SK-N-SH (cell line): ENCODE measurements around the gene ZNF91. TPM values are rescaled to one million over a fixed set of nuclear protein-coding genes. Genes with fewer than 3 reads are reported as not detected.
"Not testable (repeated sequence)": the region's sequence is repeated elsewhere in the genome, so short reads cannot be mapped to it uniquely, and the experiment has no call there.

ENCODE experiments used
- CTCF ChIA-PET: fragments of 300-600, 350-600 bp; formaldehyde crosslinking; extraction: SDS; loops from one replicate; lab custom pipeline; 2021; lab: Yijun Ruan, JAX
- POLR2A ChIA-PET: fragments of 350-600 bp; sonication (Branson Sonifier 250); formaldehyde crosslinking; extraction: SDS; loops from one replicate; lab custom pipeline; 2020; ENCODE audit warnings: antibody characterized with exemption, inconsistent platforms; lab: Yijun Ruan, JAX
- DNase-seq: peaks from one replicate; pipeline ENCODE4 v3.0.0; 2012
- H2AFZ ChIP-seq: fragments of 200-600 bp; sonication (generic); 2 replicates; pipeline ENCODE4 v1.8.1; 2016; ENCODE audit warnings: antibody characterized with exemption, mild to moderate bottlenecking, low read depth
- H3F3A ChIP-seq: fragments of 200-600 bp; sonication (generic); replicated peaks from 2 replicates; pipeline ENCODE3; 2016; ENCODE audit warnings: antibody characterized with exemption, mild to moderate bottlenecking; ENCODE audit not compliant: insufficient read depth
- H3K27ac ChIP-seq, 2 experiments: fragments of 200-500 bp in 1 of 2; fragments of 200-600 bp in 1 of 2; sonication (Bioruptor generic) in 1 of 2; sonication (generic), shearing (Covaris generic) in 1 of 2; 2 replicates each; pipeline versions ENCODE4 v1.5.1 to v1.6.1; 2014 to 2016; ENCODE audit warnings: low read depth in 2 of 2, inconsistent platforms in 1 of 2, low read length in 1 of 2, mild to moderate bottlenecking in 1 of 2, mixed read lengths in 1 of 2
- H3K27me3 ChIP-seq: fragments of 200-600 bp; sonication (generic), shearing (Covaris generic); 2 replicates; pipeline ENCODE4 v1.6.1; 2016; ENCODE audit warnings: mixed run types; ENCODE audit not compliant: insufficient read depth
- H3K36me3 ChIP-seq, 2 experiments: fragments of 200-500 bp in 1 of 2; fragments of 200-600 bp in 1 of 2; sonication (Bioruptor generic) in 1 of 2; sonication (generic) in 1 of 2; replicated peaks in 1 of 2; 2 replicates each; pipeline versions ENCODE3 to v1.5.1; 2014 to 2016; ENCODE audit warnings: low read length in 1 of 2, mild to moderate bottlenecking in 1 of 2; ENCODE audit not compliant: insufficient read depth in 2 of 2, control insufficient read depth in 1 of 2
- H3K4me1 ChIP-seq, 2 experiments: fragments of 200-500 bp in 1 of 2; fragments of 200-600 bp in 1 of 2; sonication (Bioruptor generic) in 1 of 2; sonication (generic), shearing (Covaris generic) in 1 of 2; 2 replicates each; pipeline versions ENCODE4 v1.5.1 to v1.6.1; 2014 to 2016; ENCODE audit warnings: low read depth in 1 of 2, low read length in 1 of 2, mixed run types in 1 of 2; ENCODE audit not compliant: insufficient read depth in 2 of 2, control insufficient read depth in 1 of 2
- H3K4me2 ChIP-seq: fragments of 200-600 bp; sonication (generic), shearing (Covaris generic); 2 replicates; pipeline ENCODE4 v1.6.1; 2017; ENCODE audit warnings: mixed run types
- H3K4me3 ChIP-seq, 2 experiments: fragments of 200-500 bp in 1 of 2; fragments of 200-600 bp in 1 of 2; sonication (Bioruptor generic) in 1 of 2; sonication (generic), shearing (Covaris generic) in 1 of 2; 2 replicates each; pipeline versions ENCODE4 v1.5.1 to v1.8.1; 2014 to 2016; ENCODE audit warnings: low read depth in 2 of 2, inconsistent platforms in 1 of 2, low read length in 1 of 2, mild to moderate bottlenecking in 1 of 2, mixed read lengths in 1 of 2, moderate library complexity in 1 of 2
- H3K79me2 ChIP-seq: fragments of 200-600 bp; sonication (generic); 2 replicates; pipeline ENCODE4 v1.8.1; 2017; ENCODE audit warnings: mild to moderate bottlenecking; ENCODE audit not compliant: insufficient read depth
- H3K9ac ChIP-seq: fragments of 200-600 bp; sonication (generic); 2 replicates; pipeline ENCODE4 v1.6.1; 2017; ENCODE audit warnings: mixed run types
- H3K9me2 ChIP-seq: fragments of 200-600 bp; sonication (generic); 2 replicates; pipeline ENCODE4 v1.6.1; 2017; ENCODE audit warnings: mixed run types
- H3K9me3 ChIP-seq: fragments of 200-600 bp; sonication (generic); 2 replicates; pipeline ENCODE4 v1.6.1; 2017; ENCODE audit warnings: mixed run types, mild to moderate bottlenecking, moderate library complexity
- H4K20me1 ChIP-seq: fragments of 200-600 bp; sonication (generic); 2 replicates; pipeline ENCODE4 v1.6.1; 2017; ENCODE audit warnings: mild to moderate bottlenecking, mixed run types; ENCODE audit not compliant: insufficient read depth
- EP300 ChIP-seq, 2 experiments: IDR thresholded peaks; 2 replicates each; pipeline versions ENCODE4 v1.4.0 to v1.6.1; 2012; ENCODE audit warnings: borderline replicate concordance in 1 of 2, low read depth in 1 of 2, low read length in 1 of 2
- FOSL2 ChIP-seq: IDR thresholded peaks from 2 replicates; pipeline ENCODE4 v1.4.0; 2012; ENCODE audit warnings: low read depth, mild to moderate bottlenecking, moderate library complexity, borderline replicate concordance
- NFIC ChIP-seq: IDR thresholded peaks from 2 replicates; pipeline ENCODE4 v1.4.0; 2012; ENCODE audit warnings: borderline replicate concordance
- RAD21 ChIP-seq: IDR thresholded peaks from 2 replicates; pipeline ENCODE4 v1.6.1; 2012; ENCODE audit warnings: mild to moderate bottlenecking, low read length
- RCOR1 ChIP-seq: fragments of 150-350 bp; IDR thresholded peaks from 2 replicates; pipeline ENCODE4 v1.6.1; 2017; ENCODE audit warnings: antibody characterized with exemption, low read length
- RFX5 ChIP-seq: IDR thresholded peaks from 2 replicates; pipeline ENCODE4 v1.6.1; 2012; ENCODE audit warnings: mild to moderate bottlenecking, improper control_type of control experiment, low read length
- SMC3 ChIP-seq: IDR thresholded peaks from 2 replicates; pipeline ENCODE4 v1.6.1; 2012; ENCODE audit warnings: low read depth, low read length, improper control_type of control experiment
- TAF1 ChIP-seq: IDR thresholded peaks from 2 replicates; pipeline ENCODE4 v1.6.1; 2012; ENCODE audit warnings: low read depth, mild to moderate bottlenecking, low read length, moderate library complexity, borderline replicate concordance
- TCF12 ChIP-seq: IDR thresholded peaks from 2 replicates; pipeline ENCODE4 v1.4.0; 2012
- WGBS: methylation state at CpG from one replicate; pipeline ENCODE4 v1.1.6; 2017; ENCODE audit warnings: low lambda C conversion rate; 5-methylcytosine and 5-hydroxymethylcytosine counted together
- polyA plus RNA-seq, 3 experiments: library from polyadenylated mRNA; depleted of rRNA; stranded (reverse); fragments of >200 nt; gene quantifications; 2 replicates each; pipeline ENCODE4 v1.2.3, GENCODE V29; 2012
- TF ChIP-seq, protein P1 (sequence below): fragments of 200-600 bp; sonication (generic); IDR thresholded peaks from 2 replicates; pipeline ENCODE4 v1.6.1; 2017; ENCODE audit warnings: antibody characterized with exemption, mild to moderate bottlenecking, moderate library complexity
- TF ChIP-seq, protein P2 (sequence below): IDR thresholded peaks from 2 replicates; pipeline ENCODE4 v1.4.0; 2012; ENCODE audit warnings: low read depth

ZNF91 gene
- polyA plus RNA-seq, 1 of the 3 experiments (the other 2 are of a cell fraction) = 11.8 TPM

GRCh38 chr19:23321953-23322549 is 73.2 kb downstream of the ZNF91 start (continued):
- TF ChIP-seq TCF12 (no peak), TAF1 (no peak), NFIC (no peak)

DNA sequence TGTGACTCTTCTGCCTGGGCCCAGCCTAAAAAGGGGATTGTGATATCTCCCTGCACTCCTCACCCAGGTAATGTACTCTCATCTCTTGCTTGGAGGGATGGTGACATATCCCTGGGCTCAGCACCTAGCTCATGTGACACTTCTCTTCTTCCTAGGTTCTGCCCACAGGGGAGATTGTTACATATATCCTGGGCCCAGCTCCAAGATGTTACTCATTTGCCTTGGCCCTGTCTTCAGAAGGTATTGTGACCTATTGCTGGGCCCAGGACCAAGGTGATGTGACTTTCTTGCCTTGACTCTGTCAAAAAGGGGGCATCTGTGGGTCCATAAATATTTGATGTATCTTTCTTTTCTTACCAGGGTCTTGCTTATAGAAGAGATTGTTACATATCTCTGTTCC is 73.9 kb downstream of the ZNF91 start:
- H3K4me3 ChIP-seq, H3K79me2 ChIP-seq, H3K27ac ChIP-seq, H3K4me1 ChIP-seq, H3K36me3 ChIP-seq, CTCF ChIA-PET, DNase-seq, H3K9me2 ChIP-seq, H3K9ac ChIP-seq, H3K27me3 ChIP-seq, POLR2A ChIA-PET, H3F3A ChIP-seq, H2AFZ ChIP-seq, H4K20me1 ChIP-seq, H3K9me3 ChIP-seq, H3K4me2 ChIP-seq: not testable (repeated sequence)

GRCh38 chr19:23319571-23319970 is 75.7 kb downstream of the ZNF91 start:
- H3K4me3 ChIP-seq, DNase-seq, H3K4me1 ChIP-seq, H3K27me3 ChIP-seq, H3F3A ChIP-seq, H3K36me3 ChIP-seq, H3K9me3 ChIP-seq, POLR2A ChIA-PET, H4K20me1 ChIP-seq, H3K9ac ChIP-seq, H3K9me2 ChIP-seq, H2AFZ ChIP-seq, H3K27ac ChIP-seq, H3K4me2 ChIP-seq, CTCF ChIA-PET, H3K79me2 ChIP-seq: not testable (repeated sequence)
- 93% methylated on average over 3 of the region's 3 CpGs for WGBS

DNA sequence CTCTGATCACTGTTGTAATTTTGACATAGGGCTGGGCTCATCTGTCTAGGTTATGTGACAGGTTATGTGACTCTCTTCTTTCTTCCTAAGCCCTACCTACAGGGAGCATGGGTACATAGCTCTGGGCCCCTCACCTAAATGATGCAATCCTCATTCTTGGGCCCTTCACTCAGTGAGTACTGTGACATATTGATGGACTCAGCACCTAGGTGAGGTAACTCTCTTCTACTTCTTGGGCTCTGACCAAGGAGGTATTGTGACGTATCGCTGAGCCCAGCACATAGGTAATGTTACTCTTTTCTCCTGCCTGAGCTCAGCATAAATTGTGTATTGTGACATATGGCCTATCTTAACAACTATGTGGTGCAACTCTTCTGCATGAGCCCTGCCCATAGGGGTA is 76.3 kb downstream of the ZNF91 start:
- H3K4me1 ChIP-seq, H3K4me2 ChIP-seq, H2AFZ ChIP-seq, DNase-seq, H3K4me3 ChIP-seq, CTCF ChIA-PET, POLR2A ChIA-PET, H3F3A ChIP-seq, H3K9me3 ChIP-seq, H3K9ac ChIP-seq, H4K20me1 ChIP-seq, H3K27ac ChIP-seq, H3K27me3 ChIP-seq, H3K36me3 ChIP-seq, H3K79me2 ChIP-seq, H3K9me2 ChIP-seq: not testable (repeated sequence)
- 100% methylated on average over 2 of the region's 2 CpGs for WGBS

- Histone ChIP-seq H3F3A (no peaks in the 10 kb centered on the region), H3K36me3 (no peaks in the 10 kb centered on the region), H3K27me3 (no peaks in the 10 kb centered on the region), H3K9me3 (no peaks in the 10 kb centered on the region), H2AFZ (no peak overlapping the region), H3K9me2 (no peaks in the 10 kb centered on the region), H3K4me2 (no peak overlapping the region), H3K4me1 (no peaks in the 10 kb centered on the region), H3K27ac (no peak overlapping the region), H3K4me3 (no peak overlapping the region), H4K20me1 (no peaks in the 10 kb centered on the region), H3K79me2 (no peaks in the 10 kb centered on the region), H3K9ac (no peak overlapping the region)
- 67% methylated on average over 1 of the region's 1 CpG for WGBS
- POLR2A ChIA-PET = no interaction called here
- no peak for DNase-seq
- CTCF ChIA-PET = no interaction called here
- TF ChIP-seq RFX5 (no peak), SMC3 (no peak), RAD21 (no peak), FOSL2 (no peak), TCF12 (no peak), EP300 (IDR thresholded peaks at IDR 0.05; ENCODE audit: borderline replicate concordance in 1 of 2, low read depth in 1 of 2, low read length in 1 of 2) (no peak), RCOR1 (no peak)
- TF ChIP-seq, protein P1, sequence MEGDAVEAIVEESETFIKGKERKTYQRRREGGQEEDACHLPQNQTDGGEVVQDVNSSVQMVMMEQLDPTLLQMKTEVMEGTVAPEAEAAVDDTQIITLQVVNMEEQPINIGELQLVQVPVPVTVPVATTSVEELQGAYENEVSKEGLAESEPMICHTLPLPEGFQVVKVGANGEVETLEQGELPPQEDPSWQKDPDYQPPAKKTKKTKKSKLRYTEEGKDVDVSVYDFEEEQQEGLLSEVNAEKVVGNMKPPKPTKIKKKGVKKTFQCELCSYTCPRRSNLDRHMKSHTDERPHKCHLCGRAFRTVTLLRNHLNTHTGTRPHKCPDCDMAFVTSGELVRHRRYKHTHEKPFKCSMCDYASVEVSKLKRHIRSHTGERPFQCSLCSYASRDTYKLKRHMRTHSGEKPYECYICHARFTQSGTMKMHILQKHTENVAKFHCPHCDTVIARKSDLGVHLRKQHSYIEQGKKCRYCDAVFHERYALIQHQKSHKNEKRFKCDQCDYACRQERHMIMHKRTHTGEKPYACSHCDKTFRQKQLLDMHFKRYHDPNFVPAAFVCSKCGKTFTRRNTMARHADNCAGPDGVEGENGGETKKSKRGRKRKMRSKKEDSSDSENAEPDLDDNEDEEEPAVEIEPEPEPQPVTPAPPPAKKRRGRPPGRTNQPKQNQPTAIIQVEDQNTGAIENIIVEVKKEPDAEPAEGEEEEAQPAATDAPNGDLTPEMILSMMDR = no peak
- TF ChIP-seq, protein P2, sequence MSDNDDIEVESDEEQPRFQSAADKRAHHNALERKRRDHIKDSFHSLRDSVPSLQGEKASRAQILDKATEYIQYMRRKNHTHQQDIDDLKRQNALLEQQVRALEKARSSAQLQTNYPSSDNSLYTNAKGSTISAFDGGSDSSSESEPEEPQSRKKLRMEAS = no peak
Observed at GRCh38 chr19:23318143-23318542, 77.1 kb downstream of the ZNF91 start.
